Measurements from ENCODE around the gene AGO4.

- TF ChIP-seq CTCF (conservative IDR thresholded peaks at IDR 0.05; ENCODE audit: low read depth, low read length), result peak; percentile 94
- no peak for TF ChIP-seq EZH2 (IDR thresholded peaks at IDR 0.05; ENCODE audit: borderline replicate concordance, low read depth, low read length, poor library complexity, severe bottlenecking)
Observed at GRCh38 chr1:35882945-35883634, 75.3 kb downstream of the AGO4 start, which contains the start of gene AGO1.

Data from A673 (cell line).